Fibroblast of mammary gland (primary cell): ENCODE results near the gene IFT57.
"Not testable (repeated sequence)": the region's sequence is repeated elsewhere in the genome, so short reads cannot be mapped to it uniquely, and the experiment has no call there.

Experiments
- DNase-seq: peaks from one replicate; pipeline ENCODE4 v3.0.0-alpha.2; 2010; ENCODE audit warnings: low read depth
- H3K4me3 ChIP-seq: 2 replicates; pipeline ENCODE4 v1.5.1; 2011; ENCODE audit warnings: low read depth, mild to moderate bottlenecking, low read length, moderate library complexity; ENCODE audit not compliant: control insufficient read depth
- TF ChIP-seq, protein P1 (sequence below): conservative IDR thresholded peaks from 2 replicates; pipeline ENCODE4 v1.5.1; 2011; ENCODE audit warnings: low read depth, low read length, inconsistent platforms; ENCODE audit not compliant: control insufficient read depth, insufficient read depth

The IFT57 gene, protein sequence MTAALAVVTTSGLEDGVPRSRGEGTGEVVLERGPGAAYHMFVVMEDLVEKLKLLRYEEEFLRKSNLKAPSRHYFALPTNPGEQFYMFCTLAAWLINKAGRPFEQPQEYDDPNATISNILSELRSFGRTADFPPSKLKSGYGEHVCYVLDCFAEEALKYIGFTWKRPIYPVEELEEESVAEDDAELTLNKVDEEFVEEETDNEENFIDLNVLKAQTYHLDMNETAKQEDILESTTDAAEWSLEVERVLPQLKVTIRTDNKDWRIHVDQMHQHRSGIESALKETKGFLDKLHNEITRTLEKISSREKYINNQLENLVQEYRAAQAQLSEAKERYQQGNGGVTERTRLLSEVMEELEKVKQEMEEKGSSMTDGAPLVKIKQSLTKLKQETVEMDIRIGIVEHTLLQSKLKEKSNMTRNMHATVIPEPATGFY

DNA sequence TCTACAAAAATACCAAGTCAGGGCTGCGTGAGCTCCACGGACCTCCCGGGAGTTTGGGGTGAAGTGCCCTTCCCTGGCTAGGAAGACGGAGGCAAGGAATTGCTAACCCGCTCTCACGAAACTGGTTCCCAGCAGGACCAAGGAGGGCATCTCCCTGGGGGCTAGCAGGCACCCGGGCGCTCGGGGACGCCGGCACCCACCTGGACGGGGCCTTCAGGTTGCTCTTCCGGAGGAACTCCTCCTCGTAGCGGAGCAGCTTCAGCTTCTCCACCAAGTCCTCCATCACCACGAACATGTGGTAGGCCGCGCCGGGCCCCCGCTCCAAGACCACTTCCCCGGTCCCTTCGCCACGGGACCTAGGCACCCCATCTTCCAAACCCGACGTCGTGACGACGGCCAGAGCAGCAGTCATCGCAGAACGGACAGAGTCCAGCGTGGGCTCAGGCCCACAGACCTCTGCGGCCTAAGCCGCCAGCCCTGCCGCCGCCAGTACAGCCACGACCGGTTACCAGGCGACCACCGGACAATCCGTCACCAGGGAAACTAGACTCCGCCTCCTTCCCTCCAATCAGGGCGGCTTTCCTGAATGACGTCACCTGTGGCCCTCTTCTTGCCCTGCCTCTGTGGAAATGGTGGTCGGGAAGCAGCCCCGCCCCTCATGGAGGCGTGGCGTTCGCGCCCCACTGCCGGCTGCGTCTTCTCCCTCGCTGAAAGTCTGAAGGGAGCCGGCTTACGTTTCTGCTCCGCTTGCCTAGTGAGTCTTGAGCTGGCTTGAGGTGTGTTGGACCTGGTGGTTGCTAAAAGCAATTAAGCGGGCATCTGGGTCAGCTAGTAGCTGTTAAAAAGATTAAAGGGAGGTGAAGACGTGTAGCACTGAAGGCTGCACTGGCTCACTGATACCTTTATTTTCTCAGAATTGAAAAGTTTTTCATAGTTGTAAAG lies at the start of gene IFT57:
IFT57 (minus strand) TSS at position 514 of the 942 bp plus-strand sequence; CDS start at position 412, 102 bp downstream.
- DNase-seq = peak; percentile 98
- peak within 1 kb of the TSS; percentile 85 for H3K4me3 ChIP-seq
- TF ChIP-seq, protein P1, sequence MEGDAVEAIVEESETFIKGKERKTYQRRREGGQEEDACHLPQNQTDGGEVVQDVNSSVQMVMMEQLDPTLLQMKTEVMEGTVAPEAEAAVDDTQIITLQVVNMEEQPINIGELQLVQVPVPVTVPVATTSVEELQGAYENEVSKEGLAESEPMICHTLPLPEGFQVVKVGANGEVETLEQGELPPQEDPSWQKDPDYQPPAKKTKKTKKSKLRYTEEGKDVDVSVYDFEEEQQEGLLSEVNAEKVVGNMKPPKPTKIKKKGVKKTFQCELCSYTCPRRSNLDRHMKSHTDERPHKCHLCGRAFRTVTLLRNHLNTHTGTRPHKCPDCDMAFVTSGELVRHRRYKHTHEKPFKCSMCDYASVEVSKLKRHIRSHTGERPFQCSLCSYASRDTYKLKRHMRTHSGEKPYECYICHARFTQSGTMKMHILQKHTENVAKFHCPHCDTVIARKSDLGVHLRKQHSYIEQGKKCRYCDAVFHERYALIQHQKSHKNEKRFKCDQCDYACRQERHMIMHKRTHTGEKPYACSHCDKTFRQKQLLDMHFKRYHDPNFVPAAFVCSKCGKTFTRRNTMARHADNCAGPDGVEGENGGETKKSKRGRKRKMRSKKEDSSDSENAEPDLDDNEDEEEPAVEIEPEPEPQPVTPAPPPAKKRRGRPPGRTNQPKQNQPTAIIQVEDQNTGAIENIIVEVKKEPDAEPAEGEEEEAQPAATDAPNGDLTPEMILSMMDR = no peak

DNA sequence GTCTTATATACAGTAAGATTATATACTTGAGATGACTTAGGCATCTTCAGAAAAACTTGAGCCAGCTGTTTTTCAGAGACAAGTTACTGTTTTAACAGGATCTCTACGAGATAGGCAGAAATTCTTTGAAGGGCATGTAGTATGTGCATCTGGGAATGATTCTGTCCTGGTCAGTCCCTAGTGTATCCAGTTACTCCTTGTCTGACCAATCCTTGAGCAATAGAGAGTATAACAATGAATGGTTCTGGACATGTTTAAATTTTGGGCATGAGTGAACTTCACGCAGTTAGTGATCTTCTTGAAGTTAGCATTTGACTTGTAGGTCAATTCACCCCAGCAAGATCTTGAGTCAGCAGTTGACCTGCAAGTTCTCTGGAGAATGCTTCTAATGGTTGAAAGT lies 49.4 kb upstream of the IFT57 start:
- H3K4me3 ChIP-seq = no peak overlapping the region
- TF ChIP-seq, protein P1 = no peak
- DNase-seq = peak; percentile 11

DNA sequence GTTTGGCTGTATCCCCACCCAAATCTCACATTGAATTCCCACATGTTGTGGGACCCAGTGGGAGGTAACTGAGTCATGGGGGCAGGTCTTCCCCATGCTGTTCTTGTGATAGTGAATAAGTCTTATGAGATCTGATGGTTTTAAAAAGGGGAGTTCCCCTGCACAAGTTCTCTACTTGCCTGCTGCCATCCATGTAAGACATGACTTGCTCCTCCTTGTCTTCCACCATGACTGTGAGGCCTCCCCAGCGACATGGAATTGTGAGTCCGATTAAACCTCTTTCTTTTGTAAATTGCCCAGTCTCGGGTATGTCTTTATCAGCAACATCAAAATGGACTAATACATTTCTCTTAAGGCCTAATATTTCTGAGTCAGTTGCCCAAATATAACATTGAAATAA lies 46.0 kb upstream of the IFT57 start:
- not testable (repeated sequence) for DNase-seq, H3K4me3 ChIP-seq

DNA sequence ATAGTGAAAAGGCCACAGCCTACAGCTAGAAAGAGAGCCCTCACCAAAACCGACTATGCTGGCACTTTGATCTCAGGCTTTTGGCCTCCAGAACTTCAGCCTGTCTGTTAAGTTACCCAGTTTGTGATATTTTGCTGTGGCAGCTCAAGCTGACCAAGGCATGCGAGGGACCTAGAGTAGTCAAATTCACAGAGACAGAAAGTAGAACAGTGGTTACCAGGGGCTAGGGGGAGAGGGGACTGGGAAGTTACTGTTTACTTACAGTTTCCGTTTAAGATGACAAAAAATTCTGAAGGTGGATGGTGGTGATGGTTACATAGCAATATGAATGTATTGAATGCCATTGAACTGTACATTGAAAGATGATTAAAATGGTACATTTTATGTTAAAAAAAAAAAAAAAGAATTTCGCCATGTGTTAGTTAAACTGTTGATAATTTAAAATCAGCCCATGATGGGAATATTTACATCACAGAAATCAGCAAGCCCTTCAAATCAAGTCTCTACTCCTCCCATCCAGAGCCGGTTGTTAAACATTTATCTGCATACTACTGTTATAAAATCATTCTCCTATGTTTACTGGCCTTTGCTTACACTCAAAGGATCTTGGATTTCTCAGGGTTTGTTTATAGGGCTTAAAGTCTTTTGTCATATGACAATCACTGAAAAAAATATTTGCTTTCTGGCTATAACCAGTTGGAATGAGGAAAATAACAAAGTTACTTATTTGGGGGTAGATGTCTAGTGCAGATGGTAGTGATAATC lies 42.5 kb upstream of the IFT57 start:
- H3K4me3 ChIP-seq, DNase-seq: not testable (repeated sequence)

DNA sequence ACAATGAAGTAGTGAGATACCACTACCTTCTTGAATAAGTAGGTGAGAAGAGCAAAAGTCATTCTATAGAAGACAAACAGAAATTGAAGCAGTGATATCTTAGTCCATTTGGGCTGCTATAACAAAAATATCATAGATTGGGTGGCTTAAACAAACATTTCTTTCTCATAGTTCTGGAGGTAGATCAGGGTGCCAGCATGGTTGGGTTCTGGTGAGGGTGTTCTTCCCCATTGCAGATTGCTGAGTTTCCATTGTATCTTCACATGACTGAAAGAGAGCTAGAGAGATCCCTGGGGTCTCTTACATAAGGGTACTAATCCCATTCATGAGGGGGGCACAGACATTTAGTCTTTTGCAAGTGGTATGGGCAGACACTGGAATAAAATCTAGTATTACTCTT lies 32.9 kb upstream of the IFT57 start:
- DNase-seq = no peak
- TF ChIP-seq, protein P1 = no peak

DNA sequence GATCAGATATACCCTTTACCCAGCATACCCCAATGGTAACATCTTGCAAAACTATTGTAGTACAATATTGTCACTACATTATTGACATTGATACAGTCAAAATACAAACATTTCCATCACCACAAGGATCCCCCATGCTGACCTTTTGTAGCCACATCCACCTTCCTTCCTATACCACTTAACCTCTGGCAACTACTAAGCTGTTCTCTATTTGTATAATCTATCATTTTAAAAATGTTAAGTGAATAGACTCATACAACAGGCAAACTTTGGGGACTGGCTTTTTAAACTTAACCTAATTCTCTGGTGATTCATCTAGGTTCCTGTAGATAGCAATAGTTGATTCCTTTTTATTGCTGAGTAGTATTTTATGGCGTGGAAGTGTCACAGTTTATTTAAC lies 29.6 kb upstream of the IFT57 start:
- DNase-seq = no peak
- TF ChIP-seq, protein P1 = no peak
- H3K4me3 ChIP-seq = no peak overlapping the region

More for the DNA sequence above, 32.9 kb upstream of the IFT57 start:
- H3K4me3 ChIP-seq = no peak overlapping the region

DNA sequence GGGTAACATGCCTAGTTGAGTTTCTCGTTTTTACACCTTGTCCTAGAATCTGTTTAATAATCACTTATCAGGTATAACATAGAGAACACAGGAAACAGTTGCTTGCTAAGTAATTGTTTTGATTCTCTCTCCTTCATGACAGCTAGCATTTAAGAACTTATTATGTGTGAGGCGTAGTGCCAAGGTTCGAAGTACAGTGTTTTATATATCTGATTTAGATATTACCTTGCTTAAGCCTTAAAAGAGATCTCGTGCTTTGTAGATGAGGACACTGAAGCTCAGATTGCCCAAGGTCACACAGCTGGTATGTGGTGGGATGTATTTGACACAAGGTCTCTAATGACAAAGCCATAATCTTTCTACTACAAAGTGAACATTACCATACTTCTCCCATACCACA lies 29.0 kb upstream of the IFT57 start:
- H3K4me3 ChIP-seq = no peak overlapping the region
- no peak for DNase-seq
- TF ChIP-seq, protein P1 = no peak
